Hepatocyte (in vitro differentiated cells): ENCODE results near the gene SPTBN2.

Source experiments
- CTCF ChIP-seq: fragments of 200-600 bp; sonication (generic); IDR thresholded peaks from 2 replicates; pipeline ENCODE4 v1.5.1; 2016; ENCODE audit warnings: antibody characterized with exemption, mild to moderate bottlenecking; ENCODE audit not compliant: poor library complexity
- EZH2 ChIP-seq: fragments of 200-600 bp; sonication (generic); IDR thresholded peaks from 2 replicates; pipeline ENCODE4 v1.6.1; 2016; ENCODE audit warnings: antibody characterized with exemption, mild to moderate bottlenecking, borderline replicate concordance
- EZH2phosphoT487 ChIP-seq: fragments of 200-600 bp; sonication (generic); IDR thresholded peaks from one replicate; pipeline ENCODE4 v1.6.1; 2018; ENCODE audit warnings: antibody characterized with exemption, mild to moderate bottlenecking, low read depth, moderate library complexity; ENCODE audit not compliant: unreplicated experiment, severe bottlenecking

DNA sequence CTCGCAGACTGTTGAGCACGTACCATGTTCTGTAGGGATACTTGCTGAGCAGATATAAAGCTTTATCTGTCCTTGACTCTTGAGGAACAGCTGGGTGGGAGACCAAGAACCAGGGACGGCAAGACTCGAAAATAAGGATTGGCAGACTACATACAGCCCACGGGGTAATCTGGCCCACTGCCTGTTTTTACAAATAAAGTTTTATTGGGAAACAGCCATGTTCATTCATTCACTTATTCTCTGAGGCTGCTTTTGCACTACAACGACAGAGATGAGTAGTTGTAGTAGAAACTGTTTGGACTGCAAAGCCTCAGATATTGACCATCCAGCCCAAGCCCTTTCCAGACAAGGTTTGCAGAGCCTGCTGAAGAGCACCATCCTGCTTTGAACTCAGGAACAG is 31.0 kb downstream of the SPTBN2 start:
- no peak for TF ChIP-seq EZH2phosphoT487
- TF ChIP-seq CTCF, result no peak
- no peak for TF ChIP-seq EZH2
